GM23338 (cell line): ENCODE measurements around the gene CARD6. TPM values are rescaled to one million over a fixed set of nuclear protein-coding genes. Genes with fewer than 3 reads are reported as not detected.
A peak's percentile ranks its signal among the peaks of the same experiment; 100 is the strongest.

ENCODE experiments used
- ATAC-seq: fragments of 200-7000 bp; cut with Tn5 transposase; 3 replicates; pipeline ENCODE4 v1.9.1; 2020
- DNase-seq: peaks from one replicate; pipeline ENCODE4 v3.0.0-alpha.2; 2015; ENCODE audit warnings: low spot score
- H2AFZ ChIP-seq: fragments of 200-600 bp; sonication (generic); 2 replicates; pipeline ENCODE4 v1.8.0; 2016; ENCODE audit warnings: antibody characterized with exemption, mild to moderate bottlenecking, moderate library complexity
- H3F3A ChIP-seq: fragments of 200-600 bp; sonication (generic); replicated peaks from 2 replicates; pipeline ENCODE4 v1.8.0; 2017; ENCODE audit warnings: antibody characterized with exemption, mixed run types, low read depth
- H3K27ac ChIP-seq: fragments of 200-600 bp; sonication (generic); 2 replicates; pipeline ENCODE4 v1.6.1; 2016; ENCODE audit warnings: low read depth
- H3K27me3 ChIP-seq: fragments of 200-600 bp; sonication (generic); 2 replicates; pipeline ENCODE4 v1.8.0; 2016; ENCODE audit warnings: mild to moderate bottlenecking, mixed run types, moderate library complexity; ENCODE audit not compliant: insufficient read depth
- H3K36me3 ChIP-seq: fragments of 200-600 bp; sonication (generic); 2 replicates; pipeline ENCODE4 v1.8.0; 2016; ENCODE audit warnings: mild to moderate bottlenecking; ENCODE audit not compliant: insufficient read depth
- H3K4me1 ChIP-seq: fragments of 200-600 bp; sonication (generic); 2 replicates; pipeline ENCODE4 v1.8.0; 2016; ENCODE audit warnings: mild to moderate bottlenecking, moderate library complexity; ENCODE audit not compliant: insufficient read depth
- H3K4me2 ChIP-seq: fragments of 200-600 bp; sonication (generic); 2 replicates; pipeline ENCODE4 v1.7.1; 2017; ENCODE audit warnings: mixed run types
- H3K4me3 ChIP-seq: fragments of 200-600 bp; sonication (generic); 2 replicates; pipeline ENCODE4 v1.6.1; 2016; ENCODE audit warnings: mixed run types
- H3K79me2 ChIP-seq: fragments of 200-600 bp; sonication (generic); replicated peaks from 2 replicates; pipeline ENCODE4 v1.8.0; 2017; ENCODE audit warnings: mild to moderate bottlenecking; ENCODE audit not compliant: insufficient read depth
- H3K9me2 ChIP-seq: fragments of 200-600 bp; sonication (generic); 2 replicates; pipeline ENCODE4 v1.8.0; 2017; ENCODE audit not compliant: insufficient read depth
- H4K20me1 ChIP-seq: fragments of 200-600 bp; sonication (generic); replicated peaks from 2 replicates; pipeline ENCODE4 v1.8.0; 2017; ENCODE audit warnings: mild to moderate bottlenecking; ENCODE audit not compliant: insufficient read depth
- H3K27ac Mint-ChIP-seq: 2 replicates; pipeline ENCODE4 v1.8.0; 2020; ENCODE audit warnings: inconsistent platforms, mild to moderate bottlenecking, moderate library complexity, mixed read lengths
- H3K27me3 Mint-ChIP-seq: 3 replicates; pipeline ENCODE4 v1.8.0; 2022; ENCODE audit warnings: low read depth, mild to moderate bottlenecking, moderate library complexity, mixed read lengths, inconsistent platforms; ENCODE audit not compliant: insufficient read depth, poor library complexity
- H3K36me3 Mint-ChIP-seq: 3 replicates; pipeline ENCODE4 v1.8.0; 2021; ENCODE audit warnings: low read depth, mild to moderate bottlenecking, inconsistent platforms, moderate library complexity, mixed read lengths
- H3K4me1 Mint-ChIP-seq: 3 replicates; pipeline ENCODE4 v1.8.0; 2020; ENCODE audit warnings: mild to moderate bottlenecking, inconsistent platforms, mixed read lengths
- H3K4me3 Mint-ChIP-seq: 3 replicates; pipeline ENCODE4 v1.8.0; 2021; ENCODE audit warnings: moderate library complexity, mild to moderate bottlenecking, inconsistent platforms, mixed read lengths
- H3K9me3 Mint-ChIP-seq: 3 replicates; pipeline ENCODE4 v1.8.0; 2020; ENCODE audit warnings: moderate library complexity, mild to moderate bottlenecking, inconsistent platforms, mixed read lengths
- CREB1 ChIP-seq: fragments of 250-450 bp; sonication (Bioruptor Pico); IDR thresholded peaks from 2 replicates; pipeline ENCODE4 v1.5.0; 2020; ENCODE audit warnings: low read depth, mild to moderate bottlenecking, moderate library complexity
- EZH2 ChIP-seq: fragments of 200-600 bp; sonication (generic); IDR thresholded peaks from one replicate; pipeline ENCODE4 v1.8.0; 2017; ENCODE audit warnings: antibody characterized with exemption, mild to moderate bottlenecking, low read depth; ENCODE audit not compliant: unreplicated experiment
- EZH2phosphoT487 ChIP-seq: fragments of 200-600 bp; sonication (generic); IDR thresholded peaks from one replicate; pipeline ENCODE4 v1.8.1; 2018; ENCODE audit warnings: antibody characterized with exemption; ENCODE audit not compliant: unreplicated experiment
- JUNB ChIP-seq: IDR thresholded peaks from one replicate; pipeline ENCODE4 v1.6.1; 2016; ENCODE audit warnings: antibody characterized with exemption; ENCODE audit not compliant: unreplicated experiment
- NANOG ChIP-seq: IDR thresholded peaks from 2 replicates; pipeline ENCODE4 v1.6.1; 2016; ENCODE audit warnings: antibody characterized with exemption, borderline replicate concordance
- POLR2AphosphoS5 ChIP-seq: IDR thresholded peaks from 2 replicates; pipeline ENCODE4 v1.6.1; 2016; ENCODE audit warnings: antibody characterized with exemption, low read depth
- STAT1 ChIP-seq: IDR thresholded peaks from one replicate; pipeline ENCODE4 v1.6.1; 2016; ENCODE audit warnings: antibody characterized with exemption; ENCODE audit not compliant: unreplicated experiment
- ZNF114 ChIP-seq: fragments of 250-450 bp; sonication (Bioruptor Pico); IDR thresholded peaks from 2 replicates; pipeline ENCODE4 v1.5.0; 2020; ENCODE audit warnings: mild to moderate bottlenecking, moderate library complexity
- ZNF331 ChIP-seq: fragments of 250-450 bp; sonication (Bioruptor Pico); IDR thresholded peaks from 2 replicates; pipeline ENCODE4 v1.5.0; 2020; ENCODE audit warnings: low read depth, mild to moderate bottlenecking, moderate library complexity
- polyA plus RNA-seq: library from polyadenylated mRNA; unstranded; fragments of >200 nt; fragmentation: Nextera tagmentation; extraction: Ambion mirVana; gene quantifications from 2 replicates; pipeline ENCODE4 v1.2.1, GENCODE V29; 2016
- total RNA-seq: library from RNA; depleted of rRNA; stranded (reverse); fragments of >200 nt; shearing (Covaris generic); gene quantifications from 2 replicates; pipeline ENCODE4 v1.2.3, GENCODE V29; 2014
- TF ChIP-seq, protein P1 (sequence below): IDR thresholded peaks from one replicate; pipeline ENCODE4 v1.6.1; 2018; ENCODE audit warnings: antibody characterized with exemption; ENCODE audit not compliant: unreplicated experiment
- TF ChIP-seq, protein P2 (sequence below): IDR thresholded peaks from 2 replicates; pipeline ENCODE4 v1.6.1; 2016; ENCODE audit warnings: antibody characterized with exemption
- TF ChIP-seq, protein P3 (sequence below), 2 experiments: fragments of 200-600 bp in 1 of 2; sonication (generic) in 1 of 2; conservative IDR thresholded peaks; 2 replicates each; pipeline versions ENCODE4 v1.5.1 to v1.6.1; 2016 to 2017; ENCODE audit warnings: antibody characterized with exemption in 2 of 2, low read depth in 2 of 2, mild to moderate bottlenecking in 2 of 2, moderate library complexity in 1 of 2
- TF ChIP-seq, protein P4 (sequence below): fragments of 250-450 bp; sonication (Bioruptor Pico); IDR thresholded peaks from 2 replicates; pipeline ENCODE4 v1.5.0; 2020; ENCODE audit warnings: mild to moderate bottlenecking, moderate library complexity

Gene CARD6
- total and polyA plus RNA-seq, 2 experiments from 2014 or later: 0.32 to 0.45 TPM

DNA sequence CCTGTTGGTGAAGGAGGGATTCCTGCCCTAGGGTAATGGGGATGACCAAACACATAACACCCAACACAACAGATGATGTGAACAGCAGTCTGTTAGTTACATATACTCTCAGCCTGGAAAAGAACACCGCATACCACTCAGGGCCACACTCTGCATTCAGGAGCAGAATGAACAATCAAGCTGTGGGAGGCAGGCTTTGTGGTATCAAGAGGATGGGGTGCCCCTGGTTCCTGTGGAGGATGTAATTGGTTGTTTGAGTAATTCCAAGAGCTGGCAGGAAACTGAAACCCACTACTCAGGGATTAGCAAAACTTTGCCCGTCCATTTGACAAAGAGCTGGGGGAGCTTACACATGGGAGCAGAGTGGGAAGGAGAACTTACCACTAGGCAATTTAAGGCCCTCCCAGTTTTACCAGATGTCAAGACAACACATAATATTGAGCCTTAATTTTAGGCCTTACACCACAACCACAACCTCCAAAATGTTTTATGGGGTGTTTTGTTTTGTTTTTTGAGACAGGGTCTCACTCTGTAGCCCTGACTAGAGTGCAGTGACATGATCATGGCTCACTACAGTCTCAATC lies 27.4 kb upstream of the CARD6 start:
- H3K79me2 ChIP-seq: no peaks in the 10 kb centered on the region
- H3K27me3 Mint-ChIP-seq: peaks cover 3% of the 10 kb centered on the region
- TF ChIP-seq ZNF114 (no peak), ZNF331 (CRISPR knock-in tag) (no peak), EZH2 (no peak), POLR2AphosphoS5 (no peak), NANOG (no peak), EZH2phosphoT487 (no peak), CREB1 (CRISPR knock-in tag) (no peak), STAT1 (no peak), JUNB (no peak)
- TF ChIP-seq, protein P1, sequence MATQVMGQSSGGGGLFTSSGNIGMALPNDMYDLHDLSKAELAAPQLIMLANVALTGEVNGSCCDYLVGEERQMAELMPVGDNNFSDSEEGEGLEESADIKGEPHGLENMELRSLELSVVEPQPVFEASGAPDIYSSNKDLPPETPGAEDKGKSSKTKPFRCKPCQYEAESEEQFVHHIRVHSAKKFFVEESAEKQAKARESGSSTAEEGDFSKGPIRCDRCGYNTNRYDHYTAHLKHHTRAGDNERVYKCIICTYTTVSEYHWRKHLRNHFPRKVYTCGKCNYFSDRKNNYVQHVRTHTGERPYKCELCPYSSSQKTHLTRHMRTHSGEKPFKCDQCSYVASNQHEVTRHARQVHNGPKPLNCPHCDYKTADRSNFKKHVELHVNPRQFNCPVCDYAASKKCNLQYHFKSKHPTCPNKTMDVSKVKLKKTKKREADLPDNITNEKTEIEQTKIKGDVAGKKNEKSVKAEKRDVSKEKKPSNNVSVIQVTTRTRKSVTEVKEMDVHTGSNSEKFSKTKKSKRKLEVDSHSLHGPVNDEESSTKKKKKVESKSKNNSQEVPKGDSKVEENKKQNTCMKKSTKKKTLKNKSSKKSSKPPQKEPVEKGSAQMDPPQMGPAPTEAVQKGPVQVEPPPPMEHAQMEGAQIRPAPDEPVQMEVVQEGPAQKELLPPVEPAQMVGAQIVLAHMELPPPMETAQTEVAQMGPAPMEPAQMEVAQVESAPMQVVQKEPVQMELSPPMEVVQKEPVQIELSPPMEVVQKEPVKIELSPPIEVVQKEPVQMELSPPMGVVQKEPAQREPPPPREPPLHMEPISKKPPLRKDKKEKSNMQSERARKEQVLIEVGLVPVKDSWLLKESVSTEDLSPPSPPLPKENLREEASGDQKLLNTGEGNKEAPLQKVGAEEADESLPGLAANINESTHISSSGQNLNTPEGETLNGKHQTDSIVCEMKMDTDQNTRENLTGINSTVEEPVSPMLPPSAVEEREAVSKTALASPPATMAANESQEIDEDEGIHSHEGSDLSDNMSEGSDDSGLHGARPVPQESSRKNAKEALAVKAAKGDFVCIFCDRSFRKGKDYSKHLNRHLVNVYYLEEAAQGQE: no peak
- TF ChIP-seq, protein P2, sequence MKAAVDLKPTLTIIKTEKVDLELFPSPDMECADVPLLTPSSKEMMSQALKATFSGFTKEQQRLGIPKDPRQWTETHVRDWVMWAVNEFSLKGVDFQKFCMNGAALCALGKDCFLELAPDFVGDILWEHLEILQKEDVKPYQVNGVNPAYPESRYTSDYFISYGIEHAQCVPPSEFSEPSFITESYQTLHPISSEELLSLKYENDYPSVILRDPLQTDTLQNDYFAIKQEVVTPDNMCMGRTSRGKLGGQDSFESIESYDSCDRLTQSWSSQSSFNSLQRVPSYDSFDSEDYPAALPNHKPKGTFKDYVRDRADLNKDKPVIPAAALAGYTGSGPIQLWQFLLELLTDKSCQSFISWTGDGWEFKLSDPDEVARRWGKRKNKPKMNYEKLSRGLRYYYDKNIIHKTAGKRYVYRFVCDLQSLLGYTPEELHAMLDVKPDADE: no peak
- TF ChIP-seq, protein P3, sequence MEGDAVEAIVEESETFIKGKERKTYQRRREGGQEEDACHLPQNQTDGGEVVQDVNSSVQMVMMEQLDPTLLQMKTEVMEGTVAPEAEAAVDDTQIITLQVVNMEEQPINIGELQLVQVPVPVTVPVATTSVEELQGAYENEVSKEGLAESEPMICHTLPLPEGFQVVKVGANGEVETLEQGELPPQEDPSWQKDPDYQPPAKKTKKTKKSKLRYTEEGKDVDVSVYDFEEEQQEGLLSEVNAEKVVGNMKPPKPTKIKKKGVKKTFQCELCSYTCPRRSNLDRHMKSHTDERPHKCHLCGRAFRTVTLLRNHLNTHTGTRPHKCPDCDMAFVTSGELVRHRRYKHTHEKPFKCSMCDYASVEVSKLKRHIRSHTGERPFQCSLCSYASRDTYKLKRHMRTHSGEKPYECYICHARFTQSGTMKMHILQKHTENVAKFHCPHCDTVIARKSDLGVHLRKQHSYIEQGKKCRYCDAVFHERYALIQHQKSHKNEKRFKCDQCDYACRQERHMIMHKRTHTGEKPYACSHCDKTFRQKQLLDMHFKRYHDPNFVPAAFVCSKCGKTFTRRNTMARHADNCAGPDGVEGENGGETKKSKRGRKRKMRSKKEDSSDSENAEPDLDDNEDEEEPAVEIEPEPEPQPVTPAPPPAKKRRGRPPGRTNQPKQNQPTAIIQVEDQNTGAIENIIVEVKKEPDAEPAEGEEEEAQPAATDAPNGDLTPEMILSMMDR (conservative IDR thresholded peaks at IDR 0.05; ENCODE audit: low read depth in 2 of 2): no peak
- TF ChIP-seq, protein P4, sequence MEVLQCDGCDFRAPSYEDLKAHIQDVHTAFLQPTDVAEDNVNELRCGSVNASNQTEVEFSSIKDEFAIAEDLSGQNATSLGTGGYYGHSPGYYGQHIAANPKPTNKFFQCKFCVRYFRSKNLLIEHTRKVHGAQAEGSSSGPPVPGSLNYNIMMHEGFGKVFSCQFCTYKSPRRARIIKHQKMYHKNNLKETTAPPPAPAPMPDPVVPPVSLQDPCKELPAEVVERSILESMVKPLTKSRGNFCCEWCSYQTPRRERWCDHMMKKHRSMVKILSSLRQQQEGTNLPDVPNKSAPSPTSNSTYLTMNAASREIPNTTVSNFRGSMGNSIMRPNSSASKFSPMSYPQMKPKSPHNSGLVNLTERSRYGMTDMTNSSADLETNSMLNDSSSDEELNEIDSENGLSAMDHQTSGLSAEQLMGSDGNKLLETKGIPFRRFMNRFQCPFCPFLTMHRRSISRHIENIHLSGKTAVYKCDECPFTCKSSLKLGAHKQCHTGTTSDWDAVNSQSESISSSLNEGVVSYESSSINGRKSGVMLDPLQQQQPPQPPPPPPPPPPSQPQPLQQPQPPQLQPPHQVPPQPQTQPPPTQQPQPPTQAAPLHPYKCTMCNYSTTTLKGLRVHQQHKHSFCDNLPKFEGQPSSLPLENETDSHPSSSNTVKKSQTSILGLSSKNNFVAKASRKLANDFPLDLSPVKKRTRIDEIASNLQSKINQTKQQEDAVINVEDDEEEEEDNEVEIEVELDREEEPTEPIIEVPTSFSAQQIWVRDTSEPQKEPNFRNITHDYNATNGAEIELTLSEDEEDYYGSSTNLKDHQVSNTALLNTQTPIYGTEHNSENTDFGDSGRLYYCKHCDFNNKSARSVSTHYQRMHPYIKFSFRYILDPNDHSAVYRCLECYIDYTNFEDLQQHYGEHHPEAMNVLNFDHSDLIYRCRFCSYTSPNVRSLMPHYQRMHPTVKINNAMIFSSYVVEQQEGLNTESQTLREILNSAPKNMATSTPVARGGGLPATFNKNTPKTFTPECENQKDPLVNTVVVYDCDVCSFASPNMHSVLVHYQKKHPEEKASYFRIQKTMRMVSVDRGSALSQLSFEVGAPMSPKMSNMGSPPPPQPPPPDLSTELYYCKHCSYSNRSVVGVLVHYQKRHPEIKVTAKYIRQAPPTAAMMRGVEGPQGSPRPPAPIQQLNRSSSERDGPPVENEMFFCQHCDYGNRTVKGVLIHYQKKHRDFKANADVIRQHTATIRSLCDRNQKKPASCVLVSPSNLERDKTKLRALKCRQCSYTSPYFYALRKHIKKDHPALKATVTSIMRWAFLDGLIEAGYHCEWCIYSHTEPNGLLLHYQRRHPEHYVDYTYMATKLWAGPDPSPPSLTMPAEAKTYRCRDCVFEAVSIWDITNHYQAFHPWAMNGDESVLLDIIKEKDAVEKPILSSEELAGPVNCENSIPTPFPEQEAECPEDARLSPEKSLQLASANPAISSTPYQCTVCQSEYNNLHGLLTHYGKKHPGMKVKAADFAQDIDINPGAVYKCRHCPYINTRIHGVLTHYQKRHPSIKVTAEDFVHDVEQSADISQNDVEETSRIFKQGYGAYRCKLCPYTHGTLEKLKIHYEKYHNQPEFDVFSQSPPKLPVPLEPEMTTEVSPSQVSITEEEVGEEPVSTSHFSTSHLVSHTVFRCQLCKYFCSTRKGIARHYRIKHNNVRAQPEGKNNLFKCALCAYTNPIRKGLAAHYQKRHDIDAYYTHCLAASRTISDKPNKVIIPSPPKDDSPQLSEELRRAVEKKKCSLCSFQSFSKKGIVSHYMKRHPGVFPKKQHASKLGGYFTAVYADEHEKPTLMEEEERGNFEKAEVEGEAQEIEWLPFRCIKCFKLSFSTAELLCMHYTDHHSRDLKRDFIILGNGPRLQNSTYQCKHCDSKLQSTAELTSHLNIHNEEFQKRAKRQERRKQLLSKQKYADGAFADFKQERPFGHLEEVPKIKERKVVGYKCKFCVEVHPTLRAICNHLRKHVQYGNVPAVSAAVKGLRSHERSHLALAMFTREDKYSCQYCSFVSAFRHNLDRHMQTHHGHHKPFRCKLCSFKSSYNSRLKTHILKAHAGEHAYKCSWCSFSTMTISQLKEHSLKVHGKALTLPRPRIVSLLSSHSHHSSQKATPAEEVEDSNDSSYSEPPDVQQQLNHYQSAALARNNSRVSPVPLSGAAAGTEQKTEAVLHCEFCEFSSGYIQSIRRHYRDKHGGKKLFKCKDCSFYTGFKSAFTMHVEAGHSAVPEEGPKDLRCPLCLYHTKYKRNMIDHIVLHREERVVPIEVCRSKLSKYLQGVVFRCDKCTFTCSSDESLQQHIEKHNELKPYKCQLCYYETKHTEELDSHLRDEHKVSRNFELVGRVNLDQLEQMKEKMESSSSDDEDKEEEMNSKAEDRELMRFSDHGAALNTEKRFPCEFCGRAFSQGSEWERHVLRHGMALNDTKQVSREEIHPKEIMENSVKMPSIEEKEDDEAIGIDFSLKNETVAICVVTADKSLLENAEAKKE: no peak
- DNase-seq (no peak), ATAC-seq (peak; percentile 62)
- 0 out of 2 replicates have a peak overlapping the region, but pooled peaks have one; percentile 6 for H3K27ac Mint-ChIP-seq
- H4K20me1 ChIP-seq: no peaks in the 10 kb centered on the region
- no peaks in the 10 kb centered on the region for H3K9me2 ChIP-seq
- H2AFZ ChIP-seq: peak overlapping the region; percentile 67; the same call in 1 of the 2 replicates
- no peaks in the 10 kb centered on the region for H3K36me3 Mint-ChIP-seq
- H3K4me1 ChIP-seq: no peaks in the 10 kb centered on the region
- H3K27ac ChIP-seq: no peak overlapping the region
- H3K4me3 ChIP-seq: no peak overlapping the region
- no peaks in the 10 kb centered on the region for H3K9me3 Mint-ChIP-seq
- no peak overlapping the region for H3K4me3 Mint-ChIP-seq
- H3K4me2 ChIP-seq: no peak overlapping the region
- H3F3A ChIP-seq: no peaks in the 10 kb centered on the region
- H3K4me1 Mint-ChIP-seq: peaks cover 4% of the 10 kb centered on the region; the same call in 2 of the 3 replicates
- H3K27me3 ChIP-seq: no peaks in the 10 kb centered on the region
- H3K36me3 ChIP-seq: no peaks in the 10 kb centered on the region
